Liver (tissue), 9 donors: ENCODE measurements around the gene CA5A. TPM values are rescaled to one million over a fixed set of nuclear protein-coding genes. Genes with fewer than 3 reads are reported as not detected.
A peak's percentile ranks its signal among the peaks of the same experiment; 100 is the strongest.

Experiments
- DNase-seq: peaks from one replicate; pipeline ENCODE4 v3.0.0-alpha.2; 2017; ENCODE audit warnings: low spot score
- H3K27ac ChIP-seq, 2 donors: one replicate each; pipeline ENCODE4 v1.7.0; 2013; ENCODE audit warnings: inconsistent platforms in 2 of 2, low read length in 2 of 2, control low read depth in 1 of 2, low read depth in 1 of 2, mild to moderate bottlenecking in 1 of 2
- H3K27me3 ChIP-seq, 4 donors: one replicate each; pipeline versions ENCODE4 v1.6.1 to v1.7.0; 2013; ENCODE audit warnings: low read length in 3 of 4, inconsistent platforms in 1 of 4, mild to moderate bottlenecking in 1 of 4, moderate library complexity in 1 of 4; ENCODE audit not compliant: control insufficient read depth in 4 of 4, insufficient read depth in 4 of 4
- H3K36me3 ChIP-seq, 4 donors: one replicate each; pipeline versions ENCODE4 v1.6.1 to v1.7.0; 2013; ENCODE audit warnings: low read length in 3 of 4, mild to moderate bottlenecking in 3 of 4, low read depth in 1 of 4, moderate library complexity in 1 of 4; ENCODE audit not compliant: control insufficient read depth in 4 of 4, insufficient read depth in 3 of 4
- H3K4me1 ChIP-seq, 4 donors: one replicate each; pipeline versions ENCODE4 v1.6.1 to v1.7.0; 2013; ENCODE audit warnings: low read length in 3 of 4, mild to moderate bottlenecking in 3 of 4, moderate library complexity in 1 of 4; ENCODE audit not compliant: control insufficient read depth in 4 of 4, insufficient read depth in 4 of 4
- H3K4me3 ChIP-seq, 3 donors: one replicate each; pipeline versions ENCODE4 v1.6.1 to v1.7.0; 2013; ENCODE audit warnings: low read length in 3 of 3, control low read depth in 1 of 3, low read depth in 1 of 3, mild to moderate bottlenecking in 1 of 3
- H3K9ac ChIP-seq, 2 donors: one replicate each; pipeline ENCODE4 v1.7.0; 2013; ENCODE audit warnings: low read length in 2 of 2, mild to moderate bottlenecking in 2 of 2, moderate library complexity in 2 of 2, control low read depth in 1 of 2, low read depth in 1 of 2
- H3K9me3 ChIP-seq, 4 donors: one replicate each; pipeline versions ENCODE4 v1.6.1 to v1.7.0; 2013; ENCODE audit warnings: low read length in 3 of 4; ENCODE audit not compliant: control insufficient read depth in 4 of 4
- CTCF ChIP-seq: fragments of 150-350 bp; IDR thresholded peaks from 2 replicates; pipeline ENCODE4 v1.5.1; 2017; ENCODE audit warnings: improper control_type of control experiment, low read depth, low read length; ENCODE audit not compliant: missing input control
- EGR1 ChIP-seq, 2 donors: IDR thresholded peaks; 2 replicates each; pipeline ENCODE4 v1.6.1; 2016 to 2018; ENCODE audit warnings: antibody characterized with exemption in 2 of 2, low read depth in 2 of 2
- FOXA1 ChIP-seq: IDR thresholded peaks from 2 replicates; pipeline ENCODE4 v1.6.1; 2016; ENCODE audit warnings: antibody characterized with exemption
- FOXA2 ChIP-seq: IDR thresholded peaks from 2 replicates; pipeline ENCODE4 v1.6.1; 2016; ENCODE audit warnings: antibody characterized with exemption
- GABPA ChIP-seq, 2 donors: IDR thresholded peaks in 1 of 2; conservative IDR thresholded peaks in 1 of 2; 2 replicates each; pipeline ENCODE4 v1.6.1; 2016; ENCODE audit warnings: antibody characterized with exemption in 2 of 2, mild to moderate bottlenecking in 1 of 2, moderate library complexity in 1 of 2
- HNF4A ChIP-seq, 2 donors: conservative IDR thresholded peaks; 2 replicates each; pipeline ENCODE4 v1.6.1; 2016; ENCODE audit warnings: antibody characterized with exemption in 2 of 2, mild to moderate bottlenecking in 2 of 2
- HNF4G ChIP-seq: IDR thresholded peaks from 2 replicates; pipeline ENCODE4 v1.6.1; 2016; ENCODE audit warnings: antibody characterized with exemption
- JUND ChIP-seq, 2 donors: IDR thresholded peaks; 2 replicates each; pipeline ENCODE4 v1.6.1; 2016; ENCODE audit warnings: antibody characterized with exemption in 2 of 2
- NR2F2 ChIP-seq: IDR thresholded peaks from 2 replicates; pipeline ENCODE4 v1.6.1; 2016; ENCODE audit warnings: antibody characterized with exemption
- RAD21 ChIP-seq, 2 donors: IDR thresholded peaks; 2 replicates each; pipeline ENCODE4 v1.6.1; 2016; ENCODE audit warnings: antibody characterized with exemption in 2 of 2, mild to moderate bottlenecking in 2 of 2
- REST ChIP-seq: IDR thresholded peaks from 2 replicates; pipeline ENCODE4 v1.6.1; 2016; ENCODE audit warnings: antibody characterized with exemption, mild to moderate bottlenecking
- RXRA ChIP-seq, 2 donors: IDR thresholded peaks; 2 replicates each; pipeline ENCODE4 v1.6.1; 2017 to 2018; ENCODE audit warnings: antibody characterized with exemption in 2 of 2, mild to moderate bottlenecking in 1 of 2
- SP1 ChIP-seq: IDR thresholded peaks from 2 replicates; pipeline ENCODE4 v1.6.1; 2018; ENCODE audit warnings: antibody characterized with exemption, mild to moderate bottlenecking
- TAF1 ChIP-seq: conservative IDR thresholded peaks from 2 replicates; pipeline ENCODE4 v1.6.1; 2016; ENCODE audit warnings: antibody characterized with exemption, mild to moderate bottlenecking
- YY1 ChIP-seq: IDR thresholded peaks from 2 replicates; pipeline ENCODE4 v1.6.1; 2016; ENCODE audit warnings: antibody characterized with exemption, mild to moderate bottlenecking
- WGBS: extraction: QIAGEN DNeasy Blood & Tissue Kit; methylation state at CpG from one replicate; pipeline ENCODE4 v1.1.7; 2013; 5-methylcytosine and 5-hydroxymethylcytosine counted together
- polyA plus RNA-seq, 2 donors: library from polyadenylated mRNA; stranded (reverse) in 1 of 2; unstranded in 1 of 2; fragments of 200-250 nt in 1 of 2; fragments of >200 nt in 1 of 2; fragmentation: Nextera tagmentation in 1 of 2; extraction: Ambion mirVana in 1 of 2; gene quantifications; one replicate each; pipeline versions ENCODE4 v1.2.1 to v1.2.3, GENCODE V29; 2013 to 2015
- total RNA-seq, 2 donors: library from RNA; depleted of rRNA; stranded (reverse); fragments of >200 nt; gene quantifications; one replicate each; pipeline ENCODE4 v1.2.3, GENCODE V29; 2014
- TF ChIP-seq, protein P1 (sequence below): IDR thresholded peaks from 2 replicates; pipeline ENCODE4 v1.6.1; 2016; ENCODE audit warnings: antibody characterized with exemption
- TF ChIP-seq, protein P2 (sequence below): IDR thresholded peaks from 2 replicates; pipeline ENCODE4 v1.6.1; 2016; ENCODE audit warnings: antibody characterized with exemption
- TF ChIP-seq, protein P3 (sequence below): IDR thresholded peaks from 2 replicates; pipeline ENCODE4 v1.6.1; 2016; ENCODE audit warnings: antibody characterized with exemption
- donor health status: healthy.
- donor health status: healthy.
- donor health status: healthy.
- donor health status: healthy.
- donor health status: healthy.

The CA5A gene
- total and polyA plus RNA-seq, 4 donors = 12.3 to 66.8 (median 33.6) TPM

DNA sequence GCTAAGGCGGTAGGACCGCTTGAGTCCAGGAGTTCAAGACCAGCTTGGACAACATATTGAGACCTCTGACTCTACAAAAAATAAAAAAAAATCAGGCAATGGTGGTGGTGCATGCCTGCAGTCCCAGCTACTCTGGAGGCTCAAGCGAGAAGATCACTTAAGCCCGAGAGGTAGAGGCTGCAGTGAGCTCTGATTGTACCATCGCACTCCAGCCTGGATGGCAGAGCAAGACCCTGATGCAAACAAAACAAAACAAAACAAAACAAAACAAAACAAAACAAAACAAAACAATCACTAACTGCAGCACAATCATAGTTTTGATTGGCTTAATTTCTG lies 12.4 kb upstream of the CA5A start:
- Histone ChIP-seq H3K27me3 (no peaks in the 10 kb centered on the region), H3K9me3 (no peaks in the 10 kb centered on the region), H3K36me3 (no peaks in the 10 kb centered on the region), H3K27ac (peak overlapping the region; percentile 97 to 99), H3K9ac (no peak overlapping the region), H3K4me1 (peaks cover 0 to 28% (median 20%) of the 10 kb centered on the region in 4 donors), H3K4me3 (no peak overlapping the region)
- 82% methylated on average over 5 of the region's 5 CpGs for WGBS
- TF ChIP-seq RAD21 (IDR thresholded peaks at IDR 0.05) = no peak
- TF ChIP-seq GABPA (IDR thresholded peaks at IDR 0.05 in 1 of 2, conservative IDR thresholded peaks at IDR 0.05 in 1 of 2) = no peak
- TF ChIP-seq, protein P1, sequence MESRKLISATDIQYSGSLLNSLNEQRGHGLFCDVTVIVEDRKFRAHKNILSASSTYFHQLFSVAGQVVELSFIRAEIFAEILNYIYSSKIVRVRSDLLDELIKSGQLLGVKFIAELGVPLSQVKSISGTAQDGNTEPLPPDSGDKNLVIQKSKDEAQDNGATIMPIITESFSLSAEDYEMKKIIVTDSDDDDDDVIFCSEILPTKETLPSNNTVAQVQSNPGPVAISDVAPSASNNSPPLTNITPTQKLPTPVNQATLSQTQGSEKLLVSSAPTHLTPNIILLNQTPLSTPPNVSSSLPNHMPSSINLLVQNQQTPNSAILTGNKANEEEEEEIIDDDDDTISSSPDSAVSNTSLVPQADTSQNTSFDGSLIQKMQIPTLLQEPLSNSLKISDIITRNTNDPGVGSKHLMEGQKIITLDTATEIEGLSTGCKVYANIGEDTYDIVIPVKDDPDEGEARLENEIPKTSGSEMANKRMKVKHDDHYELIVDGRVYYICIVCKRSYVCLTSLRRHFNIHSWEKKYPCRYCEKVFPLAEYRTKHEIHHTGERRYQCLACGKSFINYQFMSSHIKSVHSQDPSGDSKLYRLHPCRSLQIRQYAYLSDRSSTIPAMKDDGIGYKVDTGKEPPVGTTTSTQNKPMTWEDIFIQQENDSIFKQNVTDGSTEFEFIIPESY = no peak
- no peak for TF ChIP-seq HNF4A (conservative IDR thresholded peaks at IDR 0.05)
- no peak for TF ChIP-seq REST
- TF ChIP-seq, protein P2, sequence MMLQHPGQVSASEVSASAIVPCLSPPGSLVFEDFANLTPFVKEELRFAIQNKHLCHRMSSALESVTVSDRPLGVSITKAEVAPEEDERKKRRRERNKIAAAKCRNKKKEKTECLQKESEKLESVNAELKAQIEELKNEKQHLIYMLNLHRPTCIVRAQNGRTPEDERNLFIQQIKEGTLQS = no peak
- no peak for TF ChIP-seq NR2F2
- no peak for TF ChIP-seq SP1
- TF ChIP-seq EGR1 (IDR thresholded peaks at IDR 0.05; ENCODE audit: low read depth in 2 of 2) = no peak
- TF ChIP-seq, protein P3, sequence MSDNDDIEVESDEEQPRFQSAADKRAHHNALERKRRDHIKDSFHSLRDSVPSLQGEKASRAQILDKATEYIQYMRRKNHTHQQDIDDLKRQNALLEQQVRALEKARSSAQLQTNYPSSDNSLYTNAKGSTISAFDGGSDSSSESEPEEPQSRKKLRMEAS = no peak
- TF ChIP-seq CTCF = no peak
- TF ChIP-seq FOXA1 = no peak
- TF ChIP-seq HNF4G = no peak
- no peak for TF ChIP-seq FOXA2
- no peak for TF ChIP-seq RXRA (IDR thresholded peaks at IDR 0.05)
- no peak for TF ChIP-seq TAF1
- no peak for TF ChIP-seq YY1
- TF ChIP-seq JUND (IDR thresholded peaks at IDR 0.05) = no peak
- no peak for DNase-seq
